HTERT RPE-1 (cell line): ENCODE data around the gene DNAI2.

Experiments used
- in situ Hi-C: fragments of 300-500 bp; cut with MboI; formaldehyde crosslinking; loops from 4 replicates; pipeline ENCODE4 v1.14.3; 2020; ENCODE audit warnings: low sequenced_read_pairs

DNAI2 gene, protein sequence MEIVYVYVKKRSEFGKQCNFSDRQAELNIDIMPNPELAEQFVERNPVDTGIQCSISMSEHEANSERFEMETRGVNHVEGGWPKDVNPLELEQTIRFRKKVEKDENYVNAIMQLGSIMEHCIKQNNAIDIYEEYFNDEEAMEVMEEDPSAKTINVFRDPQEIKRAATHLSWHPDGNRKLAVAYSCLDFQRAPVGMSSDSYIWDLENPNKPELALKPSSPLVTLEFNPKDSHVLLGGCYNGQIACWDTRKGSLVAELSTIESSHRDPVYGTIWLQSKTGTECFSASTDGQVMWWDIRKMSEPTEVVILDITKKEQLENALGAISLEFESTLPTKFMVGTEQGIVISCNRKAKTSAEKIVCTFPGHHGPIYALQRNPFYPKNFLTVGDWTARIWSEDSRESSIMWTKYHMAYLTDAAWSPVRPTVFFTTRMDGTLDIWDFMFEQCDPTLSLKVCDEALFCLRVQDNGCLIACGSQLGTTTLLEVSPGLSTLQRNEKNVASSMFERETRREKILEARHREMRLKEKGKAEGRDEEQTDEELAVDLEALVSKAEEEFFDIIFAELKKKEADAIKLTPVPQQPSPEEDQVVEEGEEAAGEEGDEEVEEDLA

DNA sequence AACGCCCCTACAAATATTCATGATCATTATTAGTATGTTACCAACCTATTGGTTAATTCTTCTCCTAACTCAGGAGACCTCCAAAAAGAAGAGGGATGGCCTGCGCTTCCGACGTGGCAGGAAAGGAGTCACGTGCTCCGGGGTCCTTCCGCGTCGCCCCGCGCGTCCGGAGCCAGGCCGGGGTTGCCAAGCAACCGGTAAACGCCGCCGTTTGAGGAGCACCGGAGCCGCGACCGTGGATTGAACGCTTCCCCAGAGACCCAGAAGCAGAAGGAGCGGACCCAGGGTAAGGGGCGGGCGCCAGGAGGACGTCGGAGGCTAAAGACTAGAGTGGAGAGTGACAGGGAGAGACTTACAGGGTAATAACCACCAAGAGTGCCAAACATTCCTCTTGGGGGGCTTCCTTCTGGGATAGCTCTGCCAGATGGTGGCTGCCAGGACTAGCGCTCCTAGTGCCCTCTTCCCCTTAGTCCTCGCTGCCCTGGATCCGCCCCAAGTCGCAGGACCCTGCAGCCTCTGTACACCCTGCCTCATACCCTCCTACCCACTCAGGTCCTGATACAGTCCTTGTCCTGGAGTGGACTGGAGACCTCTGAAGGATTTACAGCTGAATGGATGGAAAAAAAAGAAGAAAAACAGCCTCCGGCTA is at the start of gene DNAI2:
TSS of gene DNAI2 (plus strand) at position 175 of the 649 bp plus-strand sequence. CDS start 7,584 bp downstream, outside the sequence.
- in situ Hi-C loops: no loop called here

DNA sequence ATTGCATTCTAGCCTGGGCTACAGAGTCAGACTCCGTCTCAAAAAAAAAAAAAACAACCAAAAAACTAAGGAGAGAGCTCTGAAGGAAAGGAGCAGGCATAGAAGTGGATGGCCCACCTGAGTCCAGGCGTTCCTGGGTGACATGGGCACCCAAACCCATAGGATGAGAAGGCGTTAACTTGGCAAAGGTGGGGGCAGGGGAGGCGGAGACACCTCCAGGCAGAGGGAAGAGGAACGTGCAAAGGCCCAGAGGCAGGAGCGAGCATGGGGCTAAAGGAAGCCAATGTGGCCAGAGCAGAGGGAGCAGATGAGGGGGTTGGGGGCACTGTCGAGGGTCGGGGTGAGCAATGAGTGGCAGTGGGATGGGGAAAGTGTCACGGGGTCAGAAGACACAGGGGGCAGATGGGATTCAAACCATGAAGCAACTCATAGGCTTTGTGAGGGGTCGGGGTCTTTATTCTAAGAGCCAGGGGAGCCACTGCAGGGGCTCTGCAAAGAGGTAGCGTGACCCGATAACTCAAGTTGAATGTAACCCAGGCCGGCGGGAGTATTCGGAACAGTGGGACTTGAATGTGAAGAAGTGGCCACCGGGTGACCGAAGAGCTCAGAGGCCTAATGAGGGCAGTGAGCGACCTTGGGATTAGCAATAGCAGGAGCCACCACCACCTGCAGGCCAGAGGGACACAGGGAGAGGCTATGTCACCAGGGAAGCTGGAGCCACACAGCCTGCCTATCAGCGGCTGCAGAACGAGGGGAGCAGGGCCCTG is 48.9 kb upstream of the DNAI2 start:
- in situ Hi-C loops: no loop called here

DNA sequence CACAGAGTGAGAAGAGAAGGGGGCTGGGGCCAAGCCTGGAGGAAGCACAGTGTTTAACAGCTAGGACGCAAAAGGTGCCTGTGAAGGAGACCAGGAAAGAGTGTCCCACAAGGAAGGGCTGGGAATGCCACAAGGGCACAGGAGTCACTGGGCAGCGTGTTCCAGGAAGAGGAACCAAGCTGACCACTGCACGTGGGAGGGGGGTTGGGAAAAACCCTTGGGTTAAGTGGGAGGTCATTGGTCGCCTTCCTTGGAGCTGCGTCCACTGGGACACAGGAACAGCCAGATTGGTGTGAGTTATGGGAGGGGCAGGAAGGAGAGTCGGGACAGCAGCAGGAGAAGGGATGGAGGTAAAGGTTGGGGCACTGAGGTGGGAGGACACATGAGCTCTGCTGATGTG is 47.8 kb upstream of the DNAI2 start:
- in situ Hi-C loops: no loop called here

DNA sequence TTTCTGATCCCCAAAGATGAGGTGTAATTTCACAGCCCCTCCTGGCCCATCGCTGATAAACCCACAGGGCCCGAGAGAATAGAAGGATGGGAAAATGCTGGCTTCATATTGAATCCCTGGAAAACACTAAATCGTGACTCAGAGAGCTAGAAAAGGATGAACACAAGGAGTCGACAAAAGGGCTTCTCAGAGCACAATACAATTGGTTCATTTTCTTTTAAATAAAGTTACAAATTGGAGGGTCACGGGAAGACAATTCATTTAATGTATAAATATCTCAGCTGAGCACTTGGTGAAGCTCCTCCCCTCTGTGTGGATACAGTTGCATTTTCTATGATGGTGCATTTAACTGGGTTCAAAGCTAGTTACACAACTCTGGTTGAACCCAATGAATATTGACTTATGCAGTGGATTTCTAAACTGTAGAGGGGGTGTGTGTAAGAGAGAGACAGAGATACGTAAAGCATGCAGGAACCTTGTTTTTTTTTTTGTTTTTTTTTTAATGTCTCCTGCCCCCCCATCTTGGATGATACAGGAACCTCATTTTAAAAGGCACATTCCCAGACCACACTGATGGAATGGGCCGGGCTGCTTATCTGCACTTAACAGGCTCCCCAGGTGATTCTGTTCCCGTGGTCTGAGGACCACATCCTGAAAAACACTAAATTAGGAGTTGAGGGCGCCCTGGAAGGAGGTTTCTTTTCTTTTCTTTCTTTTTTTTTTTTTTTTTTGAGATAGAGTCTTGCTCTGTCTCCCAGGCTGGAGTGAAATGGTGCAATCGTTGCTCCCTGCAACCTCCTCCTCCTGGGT is 46.6 kb upstream of the DNAI2 start:
- in situ Hi-C loops: no loop called here

DNA sequence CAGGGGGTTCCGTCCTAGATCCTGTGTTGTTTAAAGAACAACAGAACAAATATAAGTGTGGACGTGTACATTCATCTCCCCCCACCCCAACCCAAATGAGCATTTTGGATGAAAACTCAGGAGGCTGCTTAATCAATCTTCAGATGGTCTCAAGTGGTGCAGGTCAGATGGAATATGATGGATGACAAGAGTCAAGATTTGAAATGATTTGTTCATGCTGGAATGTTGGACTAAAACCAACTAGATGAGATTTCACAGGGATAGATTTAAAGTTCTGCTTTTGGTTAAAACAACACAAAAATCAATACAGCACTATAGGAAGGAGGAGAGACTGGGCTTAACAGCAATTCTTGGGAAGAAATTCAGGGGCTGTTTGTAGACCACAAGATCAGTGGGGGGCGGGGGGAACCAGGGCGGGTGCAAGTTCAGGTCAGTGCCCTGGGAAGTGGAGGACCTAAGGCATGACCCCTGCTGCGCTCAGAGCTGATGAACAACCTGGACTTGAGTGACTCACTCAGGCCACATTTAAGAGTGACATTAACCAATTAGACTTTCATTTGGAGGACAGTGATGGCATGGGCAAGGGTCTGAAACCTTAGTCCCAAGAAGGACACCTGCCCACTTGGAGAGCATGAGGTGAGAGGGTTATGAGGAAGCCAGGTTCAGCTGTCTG is 45.6 kb upstream of the DNAI2 start:
- in situ Hi-C loops: no loop called here

DNA sequence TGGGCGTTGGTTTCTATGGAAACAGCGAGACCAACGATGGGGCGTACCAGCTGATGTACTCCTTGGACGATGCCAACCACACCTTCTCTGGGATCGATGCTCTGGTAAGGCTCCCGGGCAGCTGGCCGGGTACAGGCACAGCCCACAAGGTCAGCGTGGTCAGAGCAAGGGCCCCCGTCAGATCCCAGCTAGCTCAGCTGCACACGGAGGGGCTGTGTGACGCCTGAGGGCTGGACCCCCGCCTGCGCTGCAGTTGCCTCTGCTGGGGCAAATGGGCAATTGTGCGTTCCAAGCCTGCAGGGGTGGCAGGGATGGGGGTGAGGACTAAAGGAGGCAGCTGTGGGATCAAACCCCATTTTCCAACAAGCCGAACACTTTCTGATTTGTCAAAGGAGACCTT is 43.1 kb upstream of the DNAI2 start:
- in situ Hi-C loops: no loop called here

DNA sequence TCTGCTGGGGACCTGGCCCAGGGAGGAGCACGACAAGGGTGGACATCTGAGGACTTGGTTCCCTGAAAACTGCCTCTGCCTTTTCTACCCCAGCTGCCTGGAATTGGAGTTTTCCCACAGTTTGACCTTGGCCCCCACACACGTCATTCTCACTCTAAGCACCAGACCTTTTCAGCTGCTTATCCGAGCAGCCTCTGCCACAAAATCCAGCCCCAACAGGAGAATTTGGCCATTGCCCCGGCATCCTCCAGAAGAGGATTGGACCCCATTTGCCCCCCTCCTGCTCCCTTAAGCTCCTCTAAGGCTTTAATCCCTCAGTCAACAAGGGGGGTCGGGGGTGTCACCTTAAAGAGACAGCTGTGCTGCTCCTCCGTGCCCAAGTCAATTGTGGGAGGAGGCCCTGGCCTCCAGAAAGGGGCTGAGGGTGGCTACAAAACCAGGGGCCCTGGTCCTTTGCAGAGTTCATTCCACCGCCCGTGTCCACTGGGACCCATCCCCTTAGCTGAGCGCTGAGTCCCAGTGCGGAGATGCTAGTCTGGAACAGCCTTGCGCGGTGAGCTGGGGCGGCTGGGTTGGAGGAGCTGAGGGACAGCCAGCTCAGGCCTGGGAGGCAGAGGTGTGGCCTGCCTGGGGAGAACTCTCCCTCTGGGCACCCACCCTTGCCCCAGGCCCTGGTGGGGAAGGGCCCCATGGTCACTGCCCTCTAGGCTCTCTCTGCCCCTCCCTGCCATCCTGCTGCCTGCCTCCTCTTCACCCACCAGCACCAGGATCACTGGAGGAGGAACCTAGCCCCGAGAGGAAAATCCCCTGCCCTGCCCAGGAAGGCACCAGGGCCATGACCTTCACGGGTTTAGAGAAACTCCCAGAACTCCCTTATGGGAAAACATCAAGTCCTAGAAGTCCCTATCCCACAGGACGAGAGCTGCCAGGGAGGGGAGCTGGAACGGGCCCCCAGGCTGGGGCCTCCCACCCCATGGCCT is 41.8 kb upstream of the DNAI2 start:
- in situ Hi-C loops: no loop called here

DNA sequence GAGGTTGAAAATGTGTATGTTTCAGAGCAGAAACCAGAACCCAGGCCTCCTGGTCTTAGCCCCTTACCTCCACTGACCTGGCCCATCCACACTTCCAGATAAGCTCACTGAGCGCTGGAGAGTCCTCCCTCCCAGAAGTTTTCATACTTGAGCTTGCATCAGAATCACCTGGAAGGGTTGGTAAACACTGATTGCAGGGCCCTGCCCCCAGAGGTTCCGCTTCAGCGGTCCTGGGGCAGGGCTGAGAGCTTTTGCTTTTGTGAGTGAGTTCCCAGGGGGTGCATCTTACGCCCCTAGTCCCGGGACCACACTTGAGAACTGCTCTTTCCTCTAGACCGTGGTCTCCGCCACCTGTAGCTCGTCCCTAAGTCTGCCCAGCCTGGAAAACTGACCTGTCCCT is 40.1 kb upstream of the DNAI2 start:
- in situ Hi-C loops: no loop called here

DNA sequence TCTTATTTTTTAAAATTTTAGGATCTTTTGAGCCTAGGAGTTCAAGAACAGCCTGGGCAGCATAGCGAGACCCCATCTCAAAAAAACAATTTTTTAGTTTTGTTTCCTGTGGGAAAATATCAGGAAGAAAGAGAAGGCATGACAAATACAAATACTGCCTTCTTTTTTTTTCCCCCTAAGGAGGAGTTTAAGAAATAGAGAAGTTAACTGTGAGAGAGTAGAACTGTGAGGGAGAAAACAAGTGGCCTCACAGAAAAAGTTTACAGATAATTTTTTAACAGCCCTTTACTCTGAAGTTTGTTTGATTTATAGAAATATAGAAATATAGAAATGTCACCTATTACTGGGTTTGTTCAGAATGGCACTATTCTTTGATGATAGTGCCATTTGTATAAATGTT is 39.5 kb upstream of the DNAI2 start:
- in situ Hi-C loops: no loop called here

DNA sequence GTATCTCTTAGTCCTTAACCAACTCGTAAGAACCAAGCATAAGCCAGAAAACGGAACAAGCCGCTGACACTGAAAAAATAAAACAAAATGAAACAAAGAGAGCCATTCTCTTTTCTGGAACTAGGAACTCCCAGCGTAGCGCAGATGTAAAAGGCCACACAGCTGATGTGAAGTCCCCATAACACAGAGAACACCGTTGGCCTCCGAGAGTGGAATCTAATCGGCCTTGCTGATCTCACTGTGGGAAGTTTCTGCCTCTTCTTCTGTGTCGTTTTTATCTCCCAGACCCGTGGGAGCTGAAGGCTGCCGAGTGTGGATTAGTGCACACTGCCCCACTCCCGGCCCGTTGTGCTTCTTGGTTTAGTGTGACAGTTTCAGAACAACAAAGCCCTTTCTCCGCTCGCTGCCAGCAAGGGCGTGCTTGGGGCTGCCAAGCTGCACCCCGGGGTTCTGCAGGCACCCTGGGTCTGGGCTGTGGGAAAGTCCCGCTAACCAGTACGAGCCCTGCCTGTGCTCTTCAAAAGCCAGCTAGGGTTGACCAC is 38.9 kb upstream of the DNAI2 start:
- in situ Hi-C loops: no loop called here

DNA sequence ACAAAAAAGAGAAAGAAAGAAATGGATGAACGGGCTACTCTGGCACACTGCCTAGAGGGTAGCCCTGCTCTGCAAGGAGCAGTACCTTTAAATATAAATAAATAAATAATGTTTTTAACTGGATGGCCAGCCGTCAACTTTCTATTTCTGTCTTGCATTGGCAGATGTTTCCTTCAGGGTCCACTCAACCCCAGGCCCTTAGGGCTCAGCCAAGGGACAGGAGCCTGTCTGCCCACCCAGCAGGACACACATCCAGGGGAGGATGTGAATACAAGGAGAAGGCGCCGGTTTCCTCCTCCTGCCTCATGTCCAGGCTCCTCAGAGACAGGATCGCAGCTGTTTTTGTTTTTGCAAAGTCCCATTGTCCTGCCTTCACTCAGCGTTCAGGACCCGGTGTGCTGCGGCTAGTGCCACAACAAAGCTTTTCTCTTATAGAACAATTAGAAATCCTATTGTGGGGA is 38.1 kb upstream of the DNAI2 start:
- in situ Hi-C loops: no loop called here

DNA sequence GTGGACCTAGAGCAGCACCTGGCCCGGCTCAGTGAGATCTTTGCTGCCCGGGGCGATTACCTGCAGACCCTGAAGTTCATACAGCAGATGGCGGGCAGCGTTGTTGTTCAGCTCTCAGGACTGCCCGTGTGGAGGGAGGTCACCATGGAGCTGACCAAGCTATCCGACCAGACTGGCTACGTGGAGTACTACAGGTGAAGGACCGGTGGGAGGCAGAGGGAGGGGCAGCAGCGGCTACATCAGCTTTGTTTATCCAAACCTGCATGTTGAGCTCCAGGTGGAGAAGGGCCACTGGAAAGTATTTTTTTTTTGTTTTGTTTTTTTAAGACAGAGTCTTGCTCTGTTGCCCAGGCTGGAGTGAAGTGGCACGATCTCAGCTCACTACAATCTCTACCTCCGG is 36.7 kb upstream of the DNAI2 start:
- in situ Hi-C loops: no loop called here

DNA sequence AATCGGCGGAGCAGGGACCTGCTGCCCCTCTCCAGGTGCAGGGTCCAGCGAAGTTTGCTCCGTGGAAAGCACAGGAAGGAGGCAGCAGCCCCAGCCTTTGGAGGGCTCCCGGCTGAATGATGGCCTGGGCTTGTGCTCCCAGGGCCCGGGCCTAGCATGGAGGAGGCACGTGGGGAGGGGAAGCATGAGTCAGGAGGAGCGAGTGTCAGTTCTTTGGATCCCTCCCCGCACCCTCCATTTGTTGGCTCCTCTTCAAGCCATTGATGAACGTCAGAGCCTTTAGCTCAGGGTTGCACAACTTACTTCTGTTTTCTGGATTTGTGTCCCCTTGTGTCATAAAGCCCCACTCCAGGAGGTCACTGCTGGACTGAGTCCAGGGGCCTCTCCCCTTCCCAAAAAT is 34.9 kb upstream of the DNAI2 start:
- in situ Hi-C loops: no loop called here

DNA sequence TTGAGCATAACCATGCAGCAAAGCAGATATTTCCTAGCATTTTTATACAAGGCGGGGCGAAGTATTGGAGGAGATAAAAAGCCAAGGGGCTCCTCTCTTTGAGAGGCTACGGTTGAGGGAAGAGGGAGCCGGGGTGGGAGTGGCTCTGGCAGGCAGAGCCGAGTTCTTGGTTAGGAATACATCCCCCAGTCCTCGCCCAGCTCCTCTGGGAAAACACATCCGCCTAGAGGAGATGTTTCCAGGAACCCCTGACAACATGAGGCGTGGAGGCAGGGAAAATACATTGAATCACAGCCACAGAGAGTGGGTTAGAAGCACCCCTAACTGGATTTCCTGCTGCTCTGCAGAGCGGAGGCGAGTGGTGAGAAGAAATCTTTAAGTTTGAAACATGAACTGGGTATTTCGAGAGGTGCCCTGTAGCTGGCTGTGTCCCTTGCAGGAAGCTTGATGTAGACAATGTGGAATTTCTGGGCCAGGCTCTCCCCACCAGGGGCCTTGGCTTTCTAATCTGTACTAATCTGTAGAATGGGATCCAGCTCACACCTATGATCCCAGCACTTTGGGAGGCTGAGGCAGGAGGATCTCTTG is 33.3 kb upstream of the DNAI2 start:
- in situ Hi-C loops: no loop called here

DNA sequence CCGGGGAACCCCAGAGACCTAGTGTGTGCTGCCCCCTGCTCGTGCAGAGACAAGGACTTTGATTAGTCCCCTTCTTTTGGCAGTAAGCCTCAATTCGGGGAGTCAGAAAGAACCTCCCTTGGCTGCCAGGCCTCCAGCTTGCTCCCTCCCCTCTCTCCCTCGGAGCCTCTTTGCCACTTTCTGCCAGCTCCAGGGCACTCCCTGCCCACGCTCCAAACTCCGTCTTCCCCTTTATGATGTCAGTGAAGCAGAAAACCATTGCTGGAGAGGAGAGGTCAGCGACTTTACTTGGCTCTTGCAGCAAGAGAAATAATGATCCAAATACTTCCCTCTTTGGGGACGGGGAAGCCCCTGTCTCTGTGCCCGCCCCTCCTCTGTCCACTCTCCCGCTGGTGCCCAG is 32.6 kb upstream of the DNAI2 start:
- in situ Hi-C loops: no loop called here

DNA sequence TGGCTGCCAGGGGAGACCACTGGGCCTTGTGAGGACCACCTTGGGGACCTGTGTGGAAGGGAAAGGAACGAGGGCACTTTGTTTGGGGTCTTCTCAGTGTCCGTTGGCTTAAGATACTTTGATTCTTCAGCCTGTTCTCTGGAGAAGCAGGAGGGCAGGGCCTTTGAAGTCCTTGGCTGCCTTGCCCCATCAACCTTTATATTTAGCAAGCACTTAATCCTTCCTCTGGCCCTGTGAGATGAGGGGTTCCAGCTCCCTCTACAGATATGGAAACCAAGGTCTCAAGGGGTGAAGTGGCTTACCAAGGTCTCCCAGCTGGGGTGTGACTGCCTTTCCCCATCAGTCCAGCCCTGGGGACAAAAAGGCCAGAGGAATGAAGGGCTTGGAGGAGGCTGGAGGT is 32.2 kb upstream of the DNAI2 start:
- in situ Hi-C loops: no loop called here

DNA sequence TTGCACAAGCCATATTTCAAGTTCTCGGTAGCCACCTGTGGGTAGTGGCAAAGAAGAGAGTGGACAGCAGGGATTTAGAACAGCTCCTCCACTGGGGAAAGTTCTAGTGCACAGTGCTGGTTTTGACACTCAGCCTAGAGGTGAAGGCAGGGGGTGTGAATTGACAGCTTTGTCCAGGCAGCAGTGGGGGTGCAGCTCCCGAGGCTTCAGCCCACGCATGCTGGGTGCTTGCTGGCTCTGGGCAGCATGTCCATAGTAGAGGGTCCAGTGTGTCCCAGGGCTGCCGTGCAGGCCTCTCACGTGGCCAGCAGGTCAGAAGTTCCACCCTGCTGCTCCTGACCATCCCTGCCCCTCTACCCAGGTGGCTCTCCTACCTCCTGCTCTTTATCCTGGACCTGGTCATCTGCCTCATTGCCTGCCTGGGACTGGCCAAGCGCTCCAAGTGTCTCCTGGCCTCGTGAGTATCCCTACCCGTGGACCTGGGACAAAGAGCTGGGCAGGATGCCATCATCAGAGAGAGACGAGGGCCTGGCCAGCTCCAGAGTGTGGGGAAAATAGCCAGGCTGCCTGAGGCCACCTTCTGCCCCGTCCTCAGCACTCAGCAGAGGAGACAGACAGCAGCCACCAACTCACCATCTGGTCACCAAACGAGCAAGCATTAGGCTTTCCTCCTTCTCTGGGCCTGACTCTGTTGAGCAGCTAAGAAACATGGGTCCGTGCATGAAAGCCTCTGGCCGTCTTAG is 30.9 kb upstream of the DNAI2 start:
- in situ Hi-C loops: no loop called here
